IMR-90 (cell line): ENCODE measurements around the gene RTF1. TPM values are rescaled to one million over a fixed set of nuclear protein-coding genes. Genes with fewer than 3 reads are reported as not detected.

Experiments
- ATAC-seq: fragments of 200-7000 bp; cut with Tn5 transposase; 2 replicates; pipeline ENCODE4 v1.9.1; 2020; ENCODE audit warnings: low read depth, mild to moderate bottlenecking, moderate library complexity
- BruUV-seq: library from RNA; stranded (reverse); fragments of 400-500 nt; replicated peaks from 2 replicates; lab custom pipeline; 2021; lab: Mats Ljungman, UMichigan
- CTCF ChIA-PET: fragments of 300-600 bp; formaldehyde crosslinking; extraction: SDS; loops from one replicate; lab custom pipeline; 2021; ENCODE audit warnings: antibody characterized with exemption; lab: Yijun Ruan, JAX
- POLR2A ChIA-PET: fragments of 300-600 bp; sonication (Branson Sonifier 250); formaldehyde crosslinking; loops from one replicate; lab custom pipeline; 2022; ENCODE audit warnings: antibody characterized with exemption; ENCODE audit not compliant: unreplicated experiment; lab: Charles Lee
- DNase-seq: peaks from one replicate; pipeline ENCODE4 v3.0.0; 2013
- H2AFZ ChIP-seq: replicated peaks from 2 replicates; pipeline ENCODE3; 2013; ENCODE audit warnings: low read length, mild to moderate bottlenecking; ENCODE audit not compliant: poor library complexity
- H2AK5ac ChIP-seq: 2 replicates; pipeline ENCODE4 v1.6.1; 2013; ENCODE audit warnings: low read depth, low read length, inconsistent platforms
- H2AK9ac ChIP-seq: replicated peaks from 2 replicates; pipeline ENCODE3; 2013; ENCODE audit warnings: mild to moderate bottlenecking, low read depth, low read length, moderate library complexity; ENCODE audit not compliant: poor library complexity
- H2BK120ac ChIP-seq: 2 replicates; pipeline ENCODE4 v1.6.1; 2013; ENCODE audit warnings: low read depth, low read length, inconsistent platforms
- H2BK15ac ChIP-seq: 3 replicates; pipeline ENCODE4 v1.6.1; 2013; ENCODE audit warnings: low read depth, low read length, inconsistent platforms
- H2BK20ac ChIP-seq: 2 replicates; pipeline ENCODE4 v1.6.1; 2013; ENCODE audit warnings: low read depth, mild to moderate bottlenecking, inconsistent platforms, low read length, moderate library complexity
- H2BK5ac ChIP-seq: 2 replicates; pipeline ENCODE4 v1.6.1; 2013; ENCODE audit warnings: mild to moderate bottlenecking, low read depth, low read length, inconsistent platforms; ENCODE audit not compliant: poor library complexity, severe bottlenecking
- H3K14ac ChIP-seq: replicated peaks from 2 replicates; pipeline ENCODE4 v1.6.1; 2013; ENCODE audit warnings: low read depth, low read length, inconsistent platforms
- H3K18ac ChIP-seq: 2 replicates; pipeline ENCODE4 v1.6.1; 2013; ENCODE audit warnings: low read depth, low read length, control low read depth
- H3K23ac ChIP-seq: 2 replicates; pipeline ENCODE4 v1.6.1; 2013; ENCODE audit warnings: low read depth, low read length, inconsistent platforms
- H3K27ac ChIP-seq: 2 replicates; pipeline ENCODE4 v1.5.1; 2013; ENCODE audit warnings: mild to moderate bottlenecking, control low read depth, low read length; ENCODE audit not compliant: insufficient read depth
- H3K27me3 ChIP-seq: 2 replicates; pipeline ENCODE4 v1.6.1; 2013; ENCODE audit warnings: low read length; ENCODE audit not compliant: control insufficient read depth, insufficient read depth
- H3K36me3 ChIP-seq: 2 replicates; pipeline ENCODE4 v1.6.1; 2013; ENCODE audit warnings: low read length, mixed read lengths; ENCODE audit not compliant: control insufficient read depth, insufficient read depth
- H3K4ac ChIP-seq: 2 replicates; pipeline ENCODE4 v1.6.1; 2013; ENCODE audit warnings: low read depth, low read length, inconsistent platforms
- H3K4me1 ChIP-seq: 2 replicates; pipeline ENCODE4 v1.6.1; 2013; ENCODE audit warnings: low read length, mixed read lengths; ENCODE audit not compliant: control insufficient read depth, insufficient read depth
- H3K4me2 ChIP-seq: 2 replicates; pipeline ENCODE4 v1.6.1; 2013; ENCODE audit warnings: low read depth, mild to moderate bottlenecking, control low read depth, low read length, moderate library complexity
- H3K4me3 ChIP-seq: 2 replicates; pipeline ENCODE4 v1.5.1; 2013; ENCODE audit warnings: low read depth, mild to moderate bottlenecking, control low read depth, low read length, moderate library complexity; ENCODE audit not compliant: insufficient read depth
- H3K56ac ChIP-seq: 2 replicates; pipeline ENCODE4 v1.6.1; 2013; ENCODE audit warnings: low read length, inconsistent platforms; ENCODE audit not compliant: insufficient read depth; ENCODE audit errors: extremely low read depth
- H3K79me1 ChIP-seq, 2 experiments: 2 replicates each; pipeline ENCODE4 v1.6.1; 2013; ENCODE audit warnings: low read length in 2 of 2, inconsistent platforms in 1 of 2, low read depth in 1 of 2
- H3K9ac ChIP-seq: 2 replicates; pipeline ENCODE4 v1.6.1; 2013; ENCODE audit warnings: low read depth, low read length, control low read depth
- H3K9me1 ChIP-seq: 2 replicates; pipeline ENCODE4 v1.6.1; 2013; ENCODE audit warnings: low read length, inconsistent platforms; ENCODE audit not compliant: insufficient read depth
- H3K9me3 ChIP-seq: 2 replicates; pipeline ENCODE4 v1.6.1; 2013; ENCODE audit warnings: low read length; ENCODE audit not compliant: control insufficient read depth, insufficient read depth
- H4K20me1 ChIP-seq: 2 replicates; pipeline ENCODE4 v1.6.1; 2013; ENCODE audit warnings: low read length, inconsistent platforms; ENCODE audit not compliant: insufficient read depth
- H4K5ac ChIP-seq: 2 replicates; pipeline ENCODE4 v1.6.1; 2013; ENCODE audit warnings: mild to moderate bottlenecking, low read depth, low read length, control low read depth
- H4K8ac ChIP-seq, 2 experiments: 2 replicates each; pipeline ENCODE4 v1.6.1; 2013; ENCODE audit warnings: low read depth in 2 of 2, low read length in 2 of 2, control low read depth in 1 of 2, inconsistent platforms in 1 of 2
- H4K91ac ChIP-seq: 2 replicates; pipeline ENCODE4 v1.6.1; 2013; ENCODE audit warnings: low read depth, low read length, inconsistent platforms; ENCODE audit not compliant: insufficient read depth
- BHLHE40 ChIP-seq: fragments of 150-350 bp; IDR thresholded peaks from 2 replicates; pipeline ENCODE4 v1.6.1; 2016; ENCODE audit warnings: mild to moderate bottlenecking, low read depth, low read length
- CHD1 ChIP-seq: IDR thresholded peaks from 2 replicates; pipeline ENCODE4 v1.6.1; 2012; ENCODE audit warnings: low read depth, low read length, improper control_type of control experiment
- FOS ChIP-seq: fragments of 150-350 bp; IDR thresholded peaks from 2 replicates; pipeline ENCODE4 v1.6.1; 2016; ENCODE audit warnings: low read depth, low read length
- MAFK ChIP-seq: IDR thresholded peaks from 2 replicates; pipeline ENCODE4 v1.6.1; 2012; ENCODE audit warnings: low read depth, low read length, improper control_type of control experiment
- MXI1 ChIP-seq: IDR thresholded peaks from 2 replicates; pipeline ENCODE4 v1.6.1; 2012; ENCODE audit warnings: low read depth, mild to moderate bottlenecking, low read length, moderate library complexity, borderline replicate concordance
- NFE2L2 ChIP-seq: fragments of 150-350 bp; IDR thresholded peaks from 2 replicates; pipeline ENCODE4 v1.6.1; 2016; ENCODE audit warnings: low read depth, mild to moderate bottlenecking, low read length
- POLR2A ChIP-seq: IDR thresholded peaks from 2 replicates; pipeline ENCODE4 v1.6.1; 2012; ENCODE audit warnings: mild to moderate bottlenecking, low read depth, low read length
- RFX5 ChIP-seq: IDR thresholded peaks from 2 replicates; pipeline ENCODE4 v1.8.0; 2012; ENCODE audit warnings: low read depth, mild to moderate bottlenecking, low read length, moderate library complexity
- SMC3 ChIP-seq: fragments of 150-350 bp; IDR thresholded peaks from 2 replicates; pipeline ENCODE4 v1.6.1; 2016; ENCODE audit warnings: low read depth, mild to moderate bottlenecking, antibody characterized with exemption, low read length, moderate library complexity
- WGBS, 2 experiments: methylation state at CpG; one replicate each; pipeline versions ENCODE4 v1.1.5 to v1.1.7; 2013; ENCODE audit warnings: missing lambda C conversion rate in 2 of 2; ENCODE audit not compliant: insufficient read length in 1 of 2; ENCODE audit errors: extremely low coverage in 2 of 2; 5-methylcytosine and 5-hydroxymethylcytosine counted together
- dilution Hi-C: fragments of 300-500 bp; cut with HindIII; formaldehyde crosslinking; loops from one replicate; pipeline ENCODE4 v1.14.3; 2018; ENCODE audit warnings: low sequenced_read_pairs; ENCODE audit not compliant: unreplicated experiment
- in situ Hi-C: fragments of 300-500 bp; cut with MboI; formaldehyde crosslinking; loops from 3 replicates; pipeline ENCODE4 v1.14.3; 2019; ENCODE audit warnings: low sequenced_read_pairs, inconsistent platforms, mixed read lengths
- intact Hi-C: fragments of 100-400 bp; cut with micrococcal nuclease; formaldehyde crosslinking; loops from 2 replicates; pipeline ENCODE4 v1.10.0; 2022
- polyA plus RNA-seq, 3 experiments: library from polyadenylated mRNA; depleted of rRNA; stranded (reverse); fragments of >200 nt; gene quantifications; 2 replicates each; pipeline ENCODE4 v1.2.3, GENCODE V29; 2012; ENCODE audit warnings: low replicate concordance in 1 of 3
- total RNA-seq: library from RNA; depleted of rRNA; stranded (reverse); fragments of >200 nt; gene quantifications from 2 replicates; pipeline ENCODE4 v1.2.3, GENCODE V29; 2012
- TF ChIP-seq, protein P1 (sequence below): fragments of 150-350 bp; IDR thresholded peaks from 2 replicates; pipeline ENCODE4 v1.6.1; 2017; ENCODE audit warnings: mild to moderate bottlenecking, antibody characterized with exemption, low read length, low read depth
- TF ChIP-seq, protein P2 (sequence below): fragments of 150-350 bp; IDR thresholded peaks from 2 replicates; pipeline ENCODE4 v1.6.1; 2016; ENCODE audit warnings: low read depth, mild to moderate bottlenecking, low read length, moderate library complexity, borderline replicate concordance

The RTF1 gene
- total and polyA plus RNA-seq, 2 of the 4 experiments (the other 2 are of a cell fraction), result 15.1 to 24.3 TPM

DNA sequence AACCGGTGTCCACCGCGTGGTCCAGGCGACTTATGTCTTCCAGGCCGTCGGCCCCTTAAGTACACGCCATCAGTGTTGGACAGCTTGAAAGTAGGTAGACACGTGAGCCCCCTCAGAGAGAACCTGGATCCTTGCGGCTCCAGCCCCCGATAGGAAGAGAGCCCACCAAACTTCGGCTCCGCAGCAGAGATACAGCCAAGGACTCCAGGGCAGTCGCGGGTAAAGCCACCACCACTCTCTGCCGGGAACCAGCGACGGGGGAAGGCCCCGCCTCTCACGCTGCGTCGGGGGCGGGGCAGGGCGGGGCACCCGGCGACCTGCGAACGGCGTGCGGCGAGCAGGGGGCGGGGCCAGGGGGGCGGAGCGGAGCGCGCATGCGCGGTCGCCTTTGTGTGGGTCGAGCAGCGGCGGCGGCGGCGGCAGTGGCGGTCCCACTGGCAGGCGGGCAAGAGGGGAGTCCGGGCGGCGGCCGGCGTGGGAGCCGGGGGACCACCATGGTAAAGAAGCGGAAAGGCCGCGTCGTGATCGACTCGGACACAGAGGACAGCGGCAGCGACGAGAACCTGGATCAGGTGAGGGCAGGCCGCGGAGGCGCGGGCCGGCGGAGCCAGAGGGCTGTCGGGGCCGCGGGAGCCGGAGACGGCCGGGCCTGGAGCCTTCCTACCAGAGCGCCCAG lies at the start of gene RTF1 (continued):
- TF ChIP-seq FOS, result no peak
- no peak for TF ChIP-seq MAFK
- TF ChIP-seq RFX5, result no peak
- TF ChIP-seq BHLHE40, result peak; percentile 64; the same call in 1 of the 2 replicates
- TF ChIP-seq SMC3, result no peak

DNA sequence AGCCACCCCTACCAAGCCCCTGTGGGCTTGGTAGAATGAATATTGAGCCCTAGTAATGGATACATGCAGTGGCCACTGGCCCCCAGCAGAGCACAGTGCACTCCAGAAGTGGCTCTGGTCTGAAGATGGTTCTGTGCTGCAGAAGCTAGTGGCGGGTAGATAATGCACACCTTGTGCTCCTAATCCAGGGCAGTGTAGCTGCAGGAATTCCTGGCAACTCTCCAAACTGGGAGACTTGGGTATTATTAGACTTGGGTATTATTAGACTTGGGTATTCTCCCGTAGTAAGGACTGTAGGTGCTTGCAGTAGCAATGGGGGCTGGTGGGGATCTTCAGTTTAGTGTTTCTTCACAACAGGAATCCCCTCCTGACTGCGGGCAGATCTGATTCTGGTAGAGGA lies 49.5 kb upstream of the RTF1 start:
- intact Hi-C loops (loop anchor here (10.0 kb wide), 1 partner anchor 1183 kb away; no protein-coding TSS in a partner anchor), dilution Hi-C loops (no loop called here), in situ Hi-C loops (no loop called here)
- Histone ChIP-seq H4K20me1 (peaks cover 3% of the 10 kb centered on the region; the same call in 1 of the 2 replicates), H4K91ac (no peak overlapping the region), H3K4me3 (no peak overlapping the region), H3K14ac (no peak overlapping the region), H3K18ac (no peak overlapping the region), H2BK20ac (no peak overlapping the region), H3K36me3 (peaks cover 10% of the 10 kb centered on the region), H3K9me1 (peaks cover 2% of the 10 kb centered on the region; the same call in 1 of the 2 replicates), H2BK5ac (no peak overlapping the region), H2AK9ac (no peak overlapping the region), H2BK15ac (no peak overlapping the region), H3K56ac (no peak overlapping the region), H4K8ac (no peak overlapping the region), H3K79me1 (peaks cover 9 to 11% of the 10 kb centered on the region in 2 experiments; a peak in 3 of 4 replicates), H4K5ac (no peak overlapping the region), H3K9me3 (no peaks in the 10 kb centered on the region), H3K4me2 (no peak overlapping the region), H3K27ac (no peak overlapping the region), H3K4ac (no peak overlapping the region), H3K27me3 (no peaks in the 10 kb centered on the region), H2AK5ac (no peak overlapping the region), H2AFZ (peak overlapping the region; percentile 11), H3K23ac (no peak overlapping the region), H3K4me1 (no peaks in the 10 kb centered on the region), H3K9ac (no peak overlapping the region), H2BK120ac (no peak overlapping the region)
- no CpG with 5 or more reads among the region's 3 CpGs for WGBS, 2 experiments
- ChIA-PET CTCF (interaction anchor here (1.4 kb wide), 1 partner anchor 16 kb away, joined by 3 read pairs; no protein-coding TSS in a partner anchor), POLR2A (no interaction called here)
- no peak for ATAC-seq
- DNase-seq, result no peak
- TF ChIP-seq SMC3 (no peak), POLR2A (no peak), BHLHE40 (no peak), MXI1 (no peak), NFE2L2 (no peak), CHD1 (no peak)
- TF ChIP-seq, protein P1, sequence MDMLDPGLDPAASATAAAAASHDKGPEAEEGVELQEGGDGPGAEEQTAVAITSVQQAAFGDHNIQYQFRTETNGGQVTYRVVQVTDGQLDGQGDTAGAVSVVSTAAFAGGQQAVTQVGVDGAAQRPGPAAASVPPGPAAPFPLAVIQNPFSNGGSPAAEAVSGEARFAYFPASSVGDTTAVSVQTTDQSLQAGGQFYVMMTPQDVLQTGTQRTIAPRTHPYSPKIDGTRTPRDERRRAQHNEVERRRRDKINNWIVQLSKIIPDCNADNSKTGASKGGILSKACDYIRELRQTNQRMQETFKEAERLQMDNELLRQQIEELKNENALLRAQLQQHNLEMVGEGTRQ, result no peak
- TF ChIP-seq, protein P2, sequence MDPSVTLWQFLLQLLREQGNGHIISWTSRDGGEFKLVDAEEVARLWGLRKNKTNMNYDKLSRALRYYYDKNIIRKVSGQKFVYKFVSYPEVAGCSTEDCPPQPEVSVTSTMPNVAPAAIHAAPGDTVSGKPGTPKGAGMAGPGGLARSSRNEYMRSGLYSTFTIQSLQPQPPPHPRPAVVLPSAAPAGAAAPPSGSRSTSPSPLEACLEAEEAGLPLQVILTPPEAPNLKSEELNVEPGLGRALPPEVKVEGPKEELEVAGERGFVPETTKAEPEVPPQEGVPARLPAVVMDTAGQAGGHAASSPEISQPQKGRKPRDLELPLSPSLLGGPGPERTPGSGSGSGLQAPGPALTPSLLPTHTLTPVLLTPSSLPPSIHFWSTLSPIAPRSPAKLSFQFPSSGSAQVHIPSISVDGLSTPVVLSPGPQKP, result no peak
- no TSS peak for BruUV-seq
